ENCODE data around the gene THTPA.

The THTPA gene

GRCh38 chr14:23602181-23603095 is 46.4 kb downstream of the THTPA start:
- DNase-seq (no peak), ATAC-seq (ENCODE audit: insufficient read depth, low read depth) (no peak)
- H3K36me3 ChIP-seq (ENCODE audit: insufficient read depth, low read length), result no peaks in the 10 kb centered on the region
- TF ChIP-seq CTCF (IDR thresholded peaks at IDR 0.05; ENCODE audit: borderline replicate concordance, extremely low read depth, low read length, poor library complexity, severe bottlenecking) (no peak), EZH2 (IDR thresholded peaks at IDR 0.05; ENCODE audit: borderline replicate concordance, low read depth, low read length, severe bottlenecking) (no peak)
- H3K27ac ChIP-seq (ENCODE audit: low read length), result no peak overlapping the region
- H3K4me2 ChIP-seq (ENCODE audit: insufficient read depth, low read length), result no peak overlapping the region
- H3K79me2 ChIP-seq (ENCODE audit: insufficient read depth, low read length), result no peaks in the 10 kb centered on the region
- H2AFZ ChIP-seq (ENCODE audit: low read depth, low read length), result no peak overlapping the region
- H3K27me3 ChIP-seq (ENCODE audit: insufficient read depth, low read length, poor library complexity), result peaks cover 3% of the 10 kb centered on the region
- no peak overlapping the region for H3K9ac ChIP-seq (ENCODE audit: low read depth, low read length)
- H3K9me3 ChIP-seq (ENCODE audit: insufficient read depth, low read length, severe bottlenecking), result no peaks in the 10 kb centered on the region
- no peaks in the 10 kb centered on the region for H4K20me1 ChIP-seq (ENCODE audit: insufficient read depth, low read length)
- H3K4me1 ChIP-seq (ENCODE audit: insufficient read depth, low read length), result no peaks in the 10 kb centered on the region
- no peak overlapping the region for H3K4me3 ChIP-seq (ENCODE audit: low read depth in 1 of 2, low read length in 2 of 2)

GRCh38 chr14:23603103-23603502 is 47.0 kb downstream of the THTPA start:
- DNase-seq (no peak), ATAC-seq (ENCODE audit: insufficient read depth, low read depth) (no peak)
- Histone ChIP-seq H3K9me3 (ENCODE audit: insufficient read depth, low read length, severe bottlenecking) (no peaks in the 10 kb centered on the region), H3K9ac (ENCODE audit: low read depth, low read length) (no peak overlapping the region), H4K20me1 (ENCODE audit: insufficient read depth, low read length) (no peaks in the 10 kb centered on the region), H3K79me2 (ENCODE audit: insufficient read depth, low read length) (no peaks in the 10 kb centered on the region), H3K27ac (ENCODE audit: low read length) (no peak overlapping the region), H3K4me3 (ENCODE audit: low read depth in 1 of 2, low read length in 2 of 2) (no peak overlapping the region), H3K4me2 (ENCODE audit: insufficient read depth, low read length) (no peak overlapping the region), H2AFZ (ENCODE audit: low read depth, low read length) (no peak overlapping the region), H3K36me3 (ENCODE audit: insufficient read depth, low read length) (no peaks in the 10 kb centered on the region), H3K4me1 (ENCODE audit: insufficient read depth, low read length) (no peaks in the 10 kb centered on the region), H3K27me3 (ENCODE audit: insufficient read depth, low read length, poor library complexity) (peaks cover 6% of the 10 kb centered on the region)
- TF ChIP-seq EZH2 (IDR thresholded peaks at IDR 0.05; ENCODE audit: borderline replicate concordance, low read depth, low read length, severe bottlenecking) (no peak), CTCF (IDR thresholded peaks at IDR 0.05; ENCODE audit: borderline replicate concordance, extremely low read depth, low read length, poor library complexity, severe bottlenecking) (no peak)

- H3K4me1 ChIP-seq (ENCODE audit: insufficient read depth, low read length), result no peaks in the 10 kb centered on the region
- H3K9me3 ChIP-seq (ENCODE audit: insufficient read depth, low read length, severe bottlenecking), result no peaks in the 10 kb centered on the region
- no peak overlapping the region for H3K9ac ChIP-seq (ENCODE audit: low read depth, low read length)
- TF ChIP-seq CTCF (IDR thresholded peaks at IDR 0.05; ENCODE audit: borderline replicate concordance, extremely low read depth, low read length, poor library complexity, severe bottlenecking) (no peak), EZH2 (IDR thresholded peaks at IDR 0.05; ENCODE audit: borderline replicate concordance, low read depth, low read length, severe bottlenecking) (no peak)
- no peak overlapping the region for H3K27ac ChIP-seq (ENCODE audit: low read length)
- H3K36me3 ChIP-seq (ENCODE audit: insufficient read depth, low read length), result no peaks in the 10 kb centered on the region
- no peaks in the 10 kb centered on the region for H3K79me2 ChIP-seq (ENCODE audit: insufficient read depth, low read length)
- no peak overlapping the region for H2AFZ ChIP-seq (ENCODE audit: low read depth, low read length)
- DNase-seq (no peak), ATAC-seq (ENCODE audit: insufficient read depth, low read depth) (no peak)
- no peak overlapping the region for H3K4me2 ChIP-seq (ENCODE audit: insufficient read depth, low read length)
- no peak overlapping the region for H3K4me3 ChIP-seq (ENCODE audit: low read depth in 1 of 2, low read length in 2 of 2)
- no peaks in the 10 kb centered on the region for H4K20me1 ChIP-seq (ENCODE audit: insufficient read depth, low read length)
- H3K27me3 ChIP-seq (ENCODE audit: insufficient read depth, low read length, poor library complexity), result peaks cover 6% of the 10 kb centered on the region
Measured at GRCh38 chr14:23604148-23604547, 48.1 kb downstream of the THTPA start.

Measured in DND-41 (cell line).